Measurements from ENCODE around the gene ENOX1. TPM values are rescaled to one million over a fixed set of nuclear protein-coding genes. Genes with fewer than 3 reads are reported as not detected.

Gene ENOX1
- polyA plus RNA-seq, 4 donors: 8.8 to 13.1 (median 11.0) TPM

GRCh38 chr13:43271152-43271551 lies 515.6 kb downstream of the ENOX1 start:
- DNase-seq (ENCODE audit: low read depth in 4 of 4, low spot score in 3 of 4): no peak

GRCh38 chr13:43270130-43270830 lies 516.5 kb downstream of the ENOX1 start:
- no peak for DNase-seq (ENCODE audit: low read depth in 4 of 4, low spot score in 3 of 4)

- DNase-seq (ENCODE audit: low read depth in 4 of 4, low spot score in 3 of 4): peak; percentile 21 to 60 (median 44)
Observed at GRCh38 chr13:43269037-43269481, 517.7 kb downstream of the ENOX1 start.

- no peak for DNase-seq (ENCODE audit: low read depth in 4 of 4, low spot score in 3 of 4)
Observed at GRCh38 chr13:43268632-43269031, 518.1 kb downstream of the ENOX1 start.

GRCh38 chr13:43267916-43268315 lies 518.9 kb downstream of the ENOX1 start:
- DNase-seq (ENCODE audit: low read depth in 4 of 4, low spot score in 3 of 4): no peak

- no peak for DNase-seq (ENCODE audit: low read depth in 4 of 4, low spot score in 3 of 4)
Observed at GRCh38 chr13:43266936-43267615, 519.7 kb downstream of the ENOX1 start.

- DNase-seq (ENCODE audit: low read depth in 4 of 4, low spot score in 3 of 4): no peak
Observed at GRCh38 chr13:43265028-43265427, 521.7 kb downstream of the ENOX1 start.

GRCh38 chr13:43264458-43264857 lies 522.3 kb downstream of the ENOX1 start:
- DNase-seq (ENCODE audit: low read depth in 4 of 4, low spot score in 3 of 4): no peak

GRCh38 chr13:43263047-43263446 lies 523.7 kb downstream of the ENOX1 start:
- DNase-seq (ENCODE audit: low read depth in 4 of 4, low spot score in 3 of 4): no peak

- no peak for DNase-seq (ENCODE audit: low read depth in 4 of 4, low spot score in 3 of 4)
Observed at GRCh38 chr13:43260999-43261398, 525.8 kb downstream of the ENOX1 start.

- DNase-seq (ENCODE audit: low read depth in 4 of 4, low spot score in 3 of 4): no peak
Observed at GRCh38 chr13:43258771-43259170, 528.0 kb downstream of the ENOX1 start.

GRCh38 chr13:43257765-43258164 lies 529.0 kb downstream of the ENOX1 start:
- no peak for DNase-seq (ENCODE audit: low read depth in 4 of 4, low spot score in 3 of 4)

GRCh38 chr13:43251961-43252360 lies 534.8 kb downstream of the ENOX1 start:
- no peak for DNase-seq (ENCODE audit: low read depth in 4 of 4, low spot score in 3 of 4)

- no peak for DNase-seq (ENCODE audit: low read depth in 4 of 4, low spot score in 3 of 4)
Observed at GRCh38 chr13:43246382-43246781, 540.4 kb downstream of the ENOX1 start.

GRCh38 chr13:43245374-43245964 lies 541.3 kb downstream of the ENOX1 start:
- DNase-seq (ENCODE audit: low read depth in 4 of 4, low spot score in 3 of 4): no peak

- no peak for DNase-seq (ENCODE audit: low read depth in 4 of 4, low spot score in 3 of 4)
Observed at GRCh38 chr13:43244481-43244880, 542.3 kb downstream of the ENOX1 start.

- DNase-seq (ENCODE audit: low read depth in 4 of 4, low spot score in 3 of 4): no peak
Observed at GRCh38 chr13:43243711-43244110, 543.1 kb downstream of the ENOX1 start.

- DNase-seq (ENCODE audit: low read depth in 4 of 4, low spot score in 3 of 4): no peak
Observed at GRCh38 chr13:43242040-43242439, 544.7 kb downstream of the ENOX1 start.

GRCh38 chr13:43240278-43240677 lies 546.5 kb downstream of the ENOX1 start:
- no peak for DNase-seq (ENCODE audit: low read depth in 4 of 4, low spot score in 3 of 4)

GRCh38 chr13:43239275-43239840 lies 547.4 kb downstream of the ENOX1 start:
- DNase-seq (ENCODE audit: low read depth in 4 of 4, low spot score in 3 of 4): no peak

- DNase-seq (ENCODE audit: low read depth in 4 of 4, low spot score in 3 of 4): no peak
Observed at GRCh38 chr13:43238341-43239083, 548.3 kb downstream of the ENOX1 start.
